ENCODE measurements around the gene RNF212.

GRCh38 chr4:1047106-1047975, 66.0 kb downstream of the RNF212 start:
- TF ChIP-seq CTCF (IDR thresholded peaks at IDR 0.05) (no peak), POLR2A (IDR thresholded peaks at IDR 0.05) (no peak)

Data from uterus (tissue), 2 donors.